ENCODE results near the gene MYLK2.

DNA sequence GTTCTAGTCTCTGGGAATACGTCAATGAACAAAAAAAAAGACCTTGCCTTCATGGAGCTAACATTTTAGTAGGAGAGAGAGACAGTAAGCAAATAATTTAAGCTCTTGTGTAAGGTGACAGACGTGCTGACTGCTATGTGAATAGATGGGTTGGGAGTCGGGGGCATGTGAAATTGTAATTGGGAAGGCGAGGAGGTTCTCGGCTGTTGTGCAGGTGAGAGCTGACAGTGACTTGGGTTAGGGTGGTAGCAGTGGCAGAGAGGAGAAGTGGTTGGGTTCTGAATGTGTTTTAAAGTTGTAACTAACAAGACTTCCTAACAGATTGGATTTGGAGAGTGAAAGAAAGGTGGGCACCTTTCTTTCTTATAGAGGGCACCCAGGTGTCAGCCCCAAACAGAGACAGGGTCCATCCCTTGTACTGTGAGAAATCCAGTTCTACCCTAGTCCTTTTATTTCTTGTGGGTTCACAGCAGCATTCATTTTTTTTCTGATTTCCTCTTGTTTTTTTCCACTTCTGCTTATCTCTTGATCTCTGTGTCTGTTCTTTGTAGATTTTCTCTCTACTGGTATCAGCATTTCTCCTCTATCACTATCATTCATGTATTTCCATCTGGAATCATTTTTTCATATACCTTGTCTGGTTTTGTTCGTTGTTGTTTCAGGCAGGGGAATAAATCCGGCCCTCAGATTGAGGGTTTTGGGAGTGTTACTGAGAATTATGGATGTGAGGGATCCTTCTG is 15.4 kb upstream of the MYLK2 start:
- TF ChIP-seq EP300 (conservative IDR thresholded peaks at IDR 0.05; ENCODE audit: poor library complexity, severe bottlenecking) (no peak), TAF1 (IDR thresholded peaks at IDR 0.05; ENCODE audit: low read depth) (no peak)
- TF ChIP-seq, protein P1, sequence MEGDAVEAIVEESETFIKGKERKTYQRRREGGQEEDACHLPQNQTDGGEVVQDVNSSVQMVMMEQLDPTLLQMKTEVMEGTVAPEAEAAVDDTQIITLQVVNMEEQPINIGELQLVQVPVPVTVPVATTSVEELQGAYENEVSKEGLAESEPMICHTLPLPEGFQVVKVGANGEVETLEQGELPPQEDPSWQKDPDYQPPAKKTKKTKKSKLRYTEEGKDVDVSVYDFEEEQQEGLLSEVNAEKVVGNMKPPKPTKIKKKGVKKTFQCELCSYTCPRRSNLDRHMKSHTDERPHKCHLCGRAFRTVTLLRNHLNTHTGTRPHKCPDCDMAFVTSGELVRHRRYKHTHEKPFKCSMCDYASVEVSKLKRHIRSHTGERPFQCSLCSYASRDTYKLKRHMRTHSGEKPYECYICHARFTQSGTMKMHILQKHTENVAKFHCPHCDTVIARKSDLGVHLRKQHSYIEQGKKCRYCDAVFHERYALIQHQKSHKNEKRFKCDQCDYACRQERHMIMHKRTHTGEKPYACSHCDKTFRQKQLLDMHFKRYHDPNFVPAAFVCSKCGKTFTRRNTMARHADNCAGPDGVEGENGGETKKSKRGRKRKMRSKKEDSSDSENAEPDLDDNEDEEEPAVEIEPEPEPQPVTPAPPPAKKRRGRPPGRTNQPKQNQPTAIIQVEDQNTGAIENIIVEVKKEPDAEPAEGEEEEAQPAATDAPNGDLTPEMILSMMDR (IDR thresholded peaks at IDR 0.05; ENCODE audit: poor library complexity, severe bottlenecking), result no peak
- TF ChIP-seq, protein P2, sequence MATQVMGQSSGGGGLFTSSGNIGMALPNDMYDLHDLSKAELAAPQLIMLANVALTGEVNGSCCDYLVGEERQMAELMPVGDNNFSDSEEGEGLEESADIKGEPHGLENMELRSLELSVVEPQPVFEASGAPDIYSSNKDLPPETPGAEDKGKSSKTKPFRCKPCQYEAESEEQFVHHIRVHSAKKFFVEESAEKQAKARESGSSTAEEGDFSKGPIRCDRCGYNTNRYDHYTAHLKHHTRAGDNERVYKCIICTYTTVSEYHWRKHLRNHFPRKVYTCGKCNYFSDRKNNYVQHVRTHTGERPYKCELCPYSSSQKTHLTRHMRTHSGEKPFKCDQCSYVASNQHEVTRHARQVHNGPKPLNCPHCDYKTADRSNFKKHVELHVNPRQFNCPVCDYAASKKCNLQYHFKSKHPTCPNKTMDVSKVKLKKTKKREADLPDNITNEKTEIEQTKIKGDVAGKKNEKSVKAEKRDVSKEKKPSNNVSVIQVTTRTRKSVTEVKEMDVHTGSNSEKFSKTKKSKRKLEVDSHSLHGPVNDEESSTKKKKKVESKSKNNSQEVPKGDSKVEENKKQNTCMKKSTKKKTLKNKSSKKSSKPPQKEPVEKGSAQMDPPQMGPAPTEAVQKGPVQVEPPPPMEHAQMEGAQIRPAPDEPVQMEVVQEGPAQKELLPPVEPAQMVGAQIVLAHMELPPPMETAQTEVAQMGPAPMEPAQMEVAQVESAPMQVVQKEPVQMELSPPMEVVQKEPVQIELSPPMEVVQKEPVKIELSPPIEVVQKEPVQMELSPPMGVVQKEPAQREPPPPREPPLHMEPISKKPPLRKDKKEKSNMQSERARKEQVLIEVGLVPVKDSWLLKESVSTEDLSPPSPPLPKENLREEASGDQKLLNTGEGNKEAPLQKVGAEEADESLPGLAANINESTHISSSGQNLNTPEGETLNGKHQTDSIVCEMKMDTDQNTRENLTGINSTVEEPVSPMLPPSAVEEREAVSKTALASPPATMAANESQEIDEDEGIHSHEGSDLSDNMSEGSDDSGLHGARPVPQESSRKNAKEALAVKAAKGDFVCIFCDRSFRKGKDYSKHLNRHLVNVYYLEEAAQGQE (IDR thresholded peaks at IDR 0.05; ENCODE audit: borderline replicate concordance), result no peak

All from neural cell (in vitro differentiated cells).